PC-9 (cell line): ENCODE data around the gene CDHR4. TPM values are rescaled to one million over a fixed set of nuclear protein-coding genes. Genes with fewer than 3 reads are reported as not detected.

ENCODE experiments used
- BruUV-seq: library from RNA; stranded (reverse); fragments of 400-500 nt; replicated peaks from 2 replicates; lab custom pipeline; 2021; lab: Mats Ljungman, UMichigan
- CTCF ChIA-PET: fragments of 300-600 bp; sonication (Branson Sonifier 250); formaldehyde crosslinking; loops from one replicate; lab custom pipeline; 2022; ENCODE audit warnings: antibody characterized with exemption; lab: Charles Lee
- POLR2A ChIA-PET: fragments of 300-600 bp; sonication (Branson Sonifier 250); formaldehyde crosslinking; loops from one replicate; lab custom pipeline; 2022; ENCODE audit warnings: antibody characterized with exemption; ENCODE audit not compliant: unreplicated experiment; lab: Charles Lee
- DNase-seq, 2 experiments: peaks; one replicate each; pipeline versions ENCODE4 v3.0.0 to v3.0.0-alpha.2; 2015 to 2022; ENCODE audit warnings: mixed read lengths in 1 of 2
- H2AFZ ChIP-seq: fragments of 200-600 bp; sonication (generic); 2 replicates; pipeline ENCODE4 v1.8.1; 2017; ENCODE audit warnings: antibody characterized with exemption
- H3F3A ChIP-seq: fragments of 200-600 bp; sonication (generic); 2 replicates; pipeline ENCODE4 v1.8.1; 2017; ENCODE audit warnings: antibody characterized with exemption, mild to moderate bottlenecking, low read depth; ENCODE audit not compliant: insufficient read depth
- H3K27ac ChIP-seq: fragments of 200-600 bp; sonication (generic); 2 replicates; pipeline ENCODE4 v1.6.1; 2016; ENCODE audit warnings: mixed run types
- H3K27me3 ChIP-seq: fragments of 200-600 bp; sonication (generic); 2 replicates; pipeline ENCODE4 v1.6.1; 2016; ENCODE audit warnings: low read depth, mixed run types; ENCODE audit not compliant: insufficient read depth
- H3K36me3 ChIP-seq: fragments of 200-600 bp; sonication (generic); 2 replicates; pipeline ENCODE4 v1.6.1; 2016; ENCODE audit warnings: low read depth, mixed run types
- H3K4me1 ChIP-seq: fragments of 200-600 bp; sonication (generic); replicated peaks from 2 replicates; pipeline ENCODE4 v1.6.1; 2016; ENCODE audit warnings: mixed run types; ENCODE audit not compliant: insufficient read depth
- H3K4me2 ChIP-seq: fragments of 200-600 bp; sonication (generic); 2 replicates; pipeline ENCODE4 v1.6.1; 2017; ENCODE audit warnings: mixed run types
- H3K4me3 ChIP-seq: fragments of 200-600 bp; sonication (generic); 2 replicates; pipeline ENCODE4 v1.6.1; 2016; ENCODE audit warnings: mixed run types
- H3K79me2 ChIP-seq: fragments of 200-600 bp; sonication (generic); 2 replicates; pipeline ENCODE4 v1.6.1; 2017; ENCODE audit warnings: low read depth, mixed run types
- H3K9me2 ChIP-seq: fragments of 200-600 bp; sonication (generic); 2 replicates; pipeline ENCODE4 v1.8.1; 2017; ENCODE audit warnings: mild to moderate bottlenecking; ENCODE audit not compliant: insufficient read depth
- H3K9me3 ChIP-seq: fragments of 200-600 bp; sonication (generic); 2 replicates; pipeline ENCODE4 v1.8.1; 2016; ENCODE audit warnings: low read depth; ENCODE audit not compliant: insufficient read depth
- H4K20me1 ChIP-seq: fragments of 200-600 bp; sonication (generic); 2 replicates; pipeline ENCODE4 v1.8.1; 2017; ENCODE audit not compliant: insufficient read depth
- CTCF ChIP-seq: fragments of 200-600 bp; sonication (generic); conservative IDR thresholded peaks from 2 replicates; pipeline ENCODE4 v1.6.1; 2017; ENCODE audit warnings: mixed run types, antibody characterized with exemption, mild to moderate bottlenecking, moderate library complexity
- EZH2 ChIP-seq: fragments of 200-600 bp; sonication (generic); IDR thresholded peaks from 2 replicates; pipeline ENCODE4 v1.8.0; 2017; ENCODE audit warnings: antibody characterized with exemption, low read depth
- intact Hi-C: fragments of 100-400 bp; cut with micrococcal nuclease; formaldehyde crosslinking; loops from one replicate; pipeline ENCODE4 v1.10.0; 2022; ENCODE audit not compliant: unreplicated experiment
- total RNA-seq: library from RNA; stranded (reverse); gene quantifications from 2 replicates; pipeline ENCODE4 v1.2.3, GENCODE V29; 2021

Gene CDHR4
- total RNA-seq, 1 experiment from 2014 or later, result 3.5 TPM

- no peak overlapping the region for H2AFZ ChIP-seq
- no peak for DNase-seq
- intact Hi-C loops, result no loop called here
- no TSS peak for BruUV-seq
- H3K9me2 ChIP-seq, result no peaks in the 10 kb centered on the region
- no peaks in the 10 kb centered on the region for H3K9me3 ChIP-seq
- POLR2A ChIA-PET, result no interaction called here
- H3K4me1 ChIP-seq, result no peaks in the 10 kb centered on the region
- CTCF ChIA-PET, result interaction anchor here (0.8 to 1.0 kb wide), 3 partner anchors 10 to 13 kb away, joined by 3 to 5 read pairs (median 4); partner anchors contain the start of gene INKA1
- H3K4me2 ChIP-seq, result no peak overlapping the region
- no peaks in the 10 kb centered on the region for H3K27me3 ChIP-seq
- no peaks in the 10 kb centered on the region for H3K36me3 ChIP-seq
- H3K4me3 ChIP-seq, result no peak overlapping the region
- no peak overlapping the region for H3K27ac ChIP-seq
- H4K20me1 ChIP-seq, result no peaks in the 10 kb centered on the region
- H3F3A ChIP-seq, result no peaks in the 10 kb centered on the region
- no peaks in the 10 kb centered on the region for H3K79me2 ChIP-seq
- no peak for TF ChIP-seq CTCF
- no peak for TF ChIP-seq EZH2
These were observed 13.3 kb upstream of the CDHR4 start for GRCh38 chr3:49812916-49813496.

GRCh38 chr3:49807431-49808114 lies 7.9 kb upstream of the CDHR4 start:
- ChIA-PET CTCF (no interaction called here), POLR2A (no interaction called here)
- H3K4me3 ChIP-seq, result no peak overlapping the region
- peaks cover 9% of the 10 kb centered on the region for H3K27me3 ChIP-seq
- TF ChIP-seq EZH2, result no peak
- TF ChIP-seq CTCF, result no peak
- H3K36me3 ChIP-seq, result no peaks in the 10 kb centered on the region
- DNase-seq, result no peak
- BruUV-seq, result no TSS peak
- H2AFZ ChIP-seq, result no peak overlapping the region
- no peaks in the 10 kb centered on the region for H3K79me2 ChIP-seq
- no peak overlapping the region for H3K4me2 ChIP-seq
- intact Hi-C loops, result no loop called here
- no peaks in the 10 kb centered on the region for H3K4me1 ChIP-seq
- no peaks in the 10 kb centered on the region; the same call in 1 of the 2 replicates for H3F3A ChIP-seq
- no peak overlapping the region for H3K27ac ChIP-seq
- H4K20me1 ChIP-seq, result no peaks in the 10 kb centered on the region; the same call in 1 of the 2 replicates
- no peaks in the 10 kb centered on the region for H3K9me2 ChIP-seq
- H3K9me3 ChIP-seq, result no peaks in the 10 kb centered on the region

GRCh38 chr3:49806850-49807249 lies 7.2 kb upstream of the CDHR4 start:
- no peak for DNase-seq
- H3K9me2 ChIP-seq, result no peaks in the 10 kb centered on the region
- ChIA-PET CTCF (no interaction called here), POLR2A (no interaction called here)
- no peaks in the 10 kb centered on the region for H3K9me3 ChIP-seq
- H4K20me1 ChIP-seq, result no peaks in the 10 kb centered on the region; the same call in 1 of the 2 replicates
- no peaks in the 10 kb centered on the region for H3K4me1 ChIP-seq
- no peak overlapping the region for H2AFZ ChIP-seq
- TF ChIP-seq CTCF, result no peak
- TF ChIP-seq EZH2, result no peak
- H3F3A ChIP-seq, result no peaks in the 10 kb centered on the region; the same call in 1 of the 2 replicates
- H3K4me3 ChIP-seq, result no peak overlapping the region
- no peak overlapping the region for H3K4me2 ChIP-seq
- no peaks in the 10 kb centered on the region for H3K79me2 ChIP-seq
- no peaks in the 10 kb centered on the region for H3K36me3 ChIP-seq
- peaks cover 9% of the 10 kb centered on the region for H3K27me3 ChIP-seq
- no peak overlapping the region for H3K27ac ChIP-seq
- intact Hi-C loops, result no loop called here
- no TSS peak for BruUV-seq
